HG03457 (cell line): ENCODE data around the gene PRSS8.
"Not testable (repeated sequence)": the region's sequence is repeated elsewhere in the genome, so short reads cannot be mapped to it uniquely, and the experiment has no call there.

Experiments
- ATAC-seq: cut with Tn5 transposase; IDR thresholded peaks from one replicate; pipeline ENCODE4 v1.9.1; 2021; ENCODE audit warnings: moderate number of reproducible peaks; ENCODE audit not compliant: unreplicated experiment

Gene PRSS8

GRCh38 chr16:31135535-31136286 is at the start of gene PRSS8:
Gene PRSS8 (minus strand): TSS chr16:31135727. CDS start chr16:31135498, 229 bp downstream.
- no peak for ATAC-seq

- no peak for ATAC-seq
These were observed 49.4 kb upstream of the PRSS8 start for GRCh38 chr16:31184888-31185287.

GRCh38 chr16:31183432-31184428 is 48.2 kb upstream of the PRSS8 start:
- no peak for ATAC-seq

- no peak for ATAC-seq
These were observed 46.9 kb upstream of the PRSS8 start for GRCh38 chr16:31182391-31182790.

- no peak for ATAC-seq
These were observed 45.7 kb upstream of the PRSS8 start for GRCh38 chr16:31181102-31181830.

GRCh38 chr16:31179747-31180459 is 44.4 kb upstream of the PRSS8 start, which contains the start of gene FUS:
Gene FUS (plus strand): TSS chr16:31180139. CDS start chr16:31180215, 76 bp downstream.
- peak; percentile 45 for ATAC-seq

GRCh38 chr16:31179219-31179746 is 43.8 kb upstream of the PRSS8 start:
- ATAC-seq = no peak

- ATAC-seq = no peak
These were observed 41.6 kb upstream of the PRSS8 start for GRCh38 chr16:31177136-31177535.

- not testable (repeated sequence) for ATAC-seq
These were observed 34.5 kb upstream of the PRSS8 start for GRCh38 chr16:31170048-31170447.

- no peak for ATAC-seq
These were observed 33.3 kb upstream of the PRSS8 start for GRCh38 chr16:31168848-31169247.

- no peak for ATAC-seq
These were observed 31.8 kb upstream of the PRSS8 start for GRCh38 chr16:31167315-31167714.

- no peak for ATAC-seq
These were observed 21.6 kb upstream of the PRSS8 start for GRCh38 chr16:31157136-31157535.

GRCh38 chr16:31150976-31151375 is 15.4 kb upstream of the PRSS8 start:
- not testable (repeated sequence) for ATAC-seq

- ATAC-seq = no peak
These were observed 14.7 kb upstream of the PRSS8 start, which contains the start of gene PRSS36 for GRCh38 chr16:31149894-31150890. Gene PRSS36 (minus strand): TSS chr16:31150066. CDS start chr16:31150035, 31 bp downstream.

- no peak for ATAC-seq
These were observed 13.8 kb upstream of the PRSS8 start for GRCh38 chr16:31149332-31149731.

GRCh38 chr16:31148896-31149295 is 13.4 kb upstream of the PRSS8 start:
- ATAC-seq = no peak

- ATAC-seq = no peak
These were observed 12.8 kb upstream of the PRSS8 start for GRCh38 chr16:31148281-31148728.

- ATAC-seq = no peak
These were observed 12.0 kb upstream of the PRSS8 start for GRCh38 chr16:31147574-31147973.
